ENCODE data around the gene CBX3. TPM values are rescaled to one million over a fixed set of nuclear protein-coding genes. Genes with fewer than 3 reads are reported as not detected.

CBX3 gene
- total and polyA plus RNA-seq, 2 of the 13 experiments (the other 11 are each of a cell fraction or from before 2014, with no cell fraction given), result 53.9 to 249 TPM

DNA sequence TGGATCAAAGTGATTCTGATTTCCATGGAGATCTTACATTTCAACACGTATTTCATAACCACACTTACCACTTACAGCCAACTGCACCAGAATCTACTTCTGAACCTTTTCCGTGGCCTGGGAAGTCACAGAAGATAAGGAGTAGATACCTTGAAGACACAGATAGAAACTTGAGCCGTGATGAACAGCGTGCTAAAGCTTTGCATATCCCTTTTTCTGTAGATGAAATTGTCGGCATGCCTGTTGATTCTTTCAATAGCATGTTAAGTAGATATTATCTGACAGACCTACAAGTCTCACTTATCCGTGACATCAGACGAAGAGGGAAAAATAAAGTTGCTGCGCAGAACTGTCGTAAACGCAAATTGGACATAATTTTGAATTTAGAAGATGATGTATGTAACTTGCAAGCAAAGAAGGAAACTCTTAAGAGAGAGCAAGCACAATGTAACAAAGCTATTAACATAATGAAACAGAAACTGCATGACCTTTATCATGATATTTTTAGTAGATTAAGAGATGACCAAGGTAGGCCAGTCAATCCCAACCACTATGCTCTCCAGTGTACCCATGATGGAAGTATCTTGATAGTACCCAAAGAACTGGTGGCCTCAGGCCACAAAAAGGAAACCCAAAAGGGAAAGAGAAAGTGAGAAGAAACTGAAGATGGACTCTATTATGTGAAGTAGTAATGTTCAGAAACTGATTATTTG, 16.3 kb upstream of the CBX3 start (continued):
- TF ChIP-seq ZNF225 (CRISPR knock-in tag; IDR thresholded peaks at IDR 0.05) (no peak), HNF4A (CRISPR knock-in tag; IDR thresholded peaks at IDR 0.05) (no peak), NCOA5 (CRISPR knock-in tag; IDR thresholded peaks at IDR 0.05) (no peak), POLR2G (IDR thresholded peaks at IDR 0.05; ENCODE audit: low read depth, low read length) (peak; percentile 76), HDAC2 (CRISPR knock-in tag; IDR thresholded peaks at IDR 0.05) (no peak), ZNF781 (CRISPR knock-in tag; IDR thresholded peaks at IDR 0.05; ENCODE audit: borderline replicate concordance, not compliant biosample characterization) (no peak), HDAC1 (CRISPR knock-in tag; IDR thresholded peaks at IDR 0.05) (no peak), ARNTL (CRISPR knock-in tag; IDR thresholded peaks at IDR 0.05) (no peak), POLR2AphosphoS5 (IDR thresholded peaks at IDR 0.05; ENCODE audit: low read depth, low read length) (peak; percentile 48; the same call in 1 of the 2 replicates), RNF2 (conservative IDR thresholded peaks at IDR 0.05; ENCODE audit: low read depth) (no peak), POLR2AphosphoS2 (IDR thresholded peaks at IDR 0.05; ENCODE audit: low read depth, low read length) (peak; percentile 87; the same call in 1 of the 2 replicates), MEIS2 (CRISPR knock-in tag; IDR thresholded peaks at IDR 0.05) (no peak), ZBTB8A (CRISPR knock-in tag; IDR thresholded peaks at IDR 0.05; ENCODE audit: borderline replicate concordance, low read depth) (no peak), ZNF780A (CRISPR knock-in tag; IDR thresholded peaks at IDR 0.05) (0 out of 2 replicates have a peak, but pooled peaks have one; percentile 20)
- TF ChIP-seq, protein P1, sequence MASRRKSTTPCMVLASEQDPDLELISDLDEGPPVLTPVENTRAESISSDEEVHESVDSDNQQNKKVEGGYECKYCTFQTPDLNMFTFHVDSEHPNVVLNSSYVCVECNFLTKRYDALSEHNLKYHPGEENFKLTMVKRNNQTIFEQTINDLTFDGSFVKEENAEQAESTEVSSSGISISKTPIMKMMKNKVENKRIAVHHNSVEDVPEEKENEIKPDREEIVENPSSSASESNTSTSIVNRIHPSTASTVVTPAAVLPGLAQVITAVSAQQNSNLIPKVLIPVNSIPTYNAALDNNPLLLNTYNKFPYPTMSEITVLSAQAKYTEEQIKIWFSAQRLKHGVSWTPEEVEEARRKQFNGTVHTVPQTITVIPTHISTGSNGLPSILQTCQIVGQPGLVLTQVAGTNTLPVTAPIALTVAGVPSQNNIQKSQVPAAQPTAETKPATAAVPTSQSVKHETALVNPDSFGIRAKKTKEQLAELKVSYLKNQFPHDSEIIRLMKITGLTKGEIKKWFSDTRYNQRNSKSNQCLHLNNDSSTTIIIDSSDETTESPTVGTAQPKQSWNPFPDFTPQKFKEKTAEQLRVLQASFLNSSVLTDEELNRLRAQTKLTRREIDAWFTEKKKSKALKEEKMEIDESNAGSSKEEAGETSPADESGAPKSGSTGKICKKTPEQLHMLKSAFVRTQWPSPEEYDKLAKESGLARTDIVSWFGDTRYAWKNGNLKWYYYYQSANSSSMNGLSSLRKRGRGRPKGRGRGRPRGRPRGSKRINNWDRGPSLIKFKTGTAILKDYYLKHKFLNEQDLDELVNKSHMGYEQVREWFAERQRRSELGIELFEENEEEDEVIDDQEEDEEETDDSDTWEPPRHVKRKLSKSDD (CRISPR knock-in tag; IDR thresholded peaks at IDR 0.05; ENCODE audit: low read depth), result no peak
- TF ChIP-seq, protein P2, sequence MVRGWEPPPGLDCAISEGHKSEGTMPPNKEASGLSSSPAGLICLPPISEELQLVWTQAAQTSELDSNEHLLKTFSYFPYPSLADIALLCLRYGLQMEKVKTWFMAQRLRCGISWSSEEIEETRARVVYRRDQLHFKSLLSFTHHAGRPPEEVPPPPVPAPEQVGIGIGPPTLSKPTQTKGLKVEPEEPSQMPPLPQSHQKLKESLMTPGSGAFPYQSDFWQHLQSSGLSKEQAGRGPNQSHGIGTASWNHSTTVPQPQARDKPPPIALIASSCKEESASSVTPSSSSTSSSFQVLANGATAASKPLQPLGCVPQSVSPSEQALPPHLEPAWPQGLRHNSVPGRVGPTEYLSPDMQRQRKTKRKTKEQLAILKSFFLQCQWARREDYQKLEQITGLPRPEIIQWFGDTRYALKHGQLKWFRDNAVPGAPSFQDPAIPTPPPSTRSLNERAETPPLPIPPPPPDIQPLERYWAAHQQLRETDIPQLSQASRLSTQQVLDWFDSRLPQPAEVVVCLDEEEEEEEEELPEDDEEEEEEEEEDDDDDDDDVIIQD (CRISPR knock-in tag; IDR thresholded peaks at IDR 0.05; ENCODE audit: low read depth), result no peak
- TF ChIP-seq, protein P3, sequence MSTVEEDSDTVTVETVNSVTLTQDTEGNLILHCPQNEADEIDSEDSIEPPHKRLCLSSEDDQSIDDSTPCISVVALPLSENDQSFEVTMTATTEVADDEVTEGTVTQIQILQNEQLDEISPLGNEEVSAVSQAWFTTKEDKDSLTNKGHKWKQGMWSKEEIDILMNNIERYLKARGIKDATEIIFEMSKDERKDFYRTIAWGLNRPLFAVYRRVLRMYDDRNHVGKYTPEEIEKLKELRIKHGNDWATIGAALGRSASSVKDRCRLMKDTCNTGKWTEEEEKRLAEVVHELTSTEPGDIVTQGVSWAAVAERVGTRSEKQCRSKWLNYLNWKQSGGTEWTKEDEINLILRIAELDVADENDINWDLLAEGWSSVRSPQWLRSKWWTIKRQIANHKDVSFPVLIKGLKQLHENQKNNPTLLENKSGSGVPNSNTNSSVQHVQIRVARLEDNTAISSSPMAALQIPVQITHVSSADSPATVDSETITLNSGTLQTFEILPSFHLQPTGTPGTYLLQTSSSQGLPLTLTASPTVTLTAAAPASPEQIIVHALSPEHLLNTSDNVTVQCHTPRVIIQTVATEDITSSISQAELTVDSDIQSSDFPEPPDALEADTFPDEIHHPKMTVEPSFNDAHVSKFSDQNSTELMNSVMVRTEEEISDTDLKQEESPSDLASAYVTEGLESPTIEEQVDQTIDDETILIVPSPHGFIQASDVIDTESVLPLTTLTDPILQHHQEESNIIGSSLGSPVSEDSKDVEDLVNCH (CRISPR knock-in tag; IDR thresholded peaks at IDR 0.05), result no peak
- TF ChIP-seq, protein P4, sequence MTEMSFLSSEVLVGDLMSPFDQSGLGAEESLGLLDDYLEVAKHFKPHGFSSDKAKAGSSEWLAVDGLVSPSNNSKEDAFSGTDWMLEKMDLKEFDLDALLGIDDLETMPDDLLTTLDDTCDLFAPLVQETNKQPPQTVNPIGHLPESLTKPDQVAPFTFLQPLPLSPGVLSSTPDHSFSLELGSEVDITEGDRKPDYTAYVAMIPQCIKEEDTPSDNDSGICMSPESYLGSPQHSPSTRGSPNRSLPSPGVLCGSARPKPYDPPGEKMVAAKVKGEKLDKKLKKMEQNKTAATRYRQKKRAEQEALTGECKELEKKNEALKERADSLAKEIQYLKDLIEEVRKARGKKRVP (CRISPR knock-in tag; IDR thresholded peaks at IDR 0.05), result 0 out of 4 replicates have a peak, but pooled peaks of 1 of the 2 experiments have one; percentile 3
- TF ChIP-seq, protein P5, sequence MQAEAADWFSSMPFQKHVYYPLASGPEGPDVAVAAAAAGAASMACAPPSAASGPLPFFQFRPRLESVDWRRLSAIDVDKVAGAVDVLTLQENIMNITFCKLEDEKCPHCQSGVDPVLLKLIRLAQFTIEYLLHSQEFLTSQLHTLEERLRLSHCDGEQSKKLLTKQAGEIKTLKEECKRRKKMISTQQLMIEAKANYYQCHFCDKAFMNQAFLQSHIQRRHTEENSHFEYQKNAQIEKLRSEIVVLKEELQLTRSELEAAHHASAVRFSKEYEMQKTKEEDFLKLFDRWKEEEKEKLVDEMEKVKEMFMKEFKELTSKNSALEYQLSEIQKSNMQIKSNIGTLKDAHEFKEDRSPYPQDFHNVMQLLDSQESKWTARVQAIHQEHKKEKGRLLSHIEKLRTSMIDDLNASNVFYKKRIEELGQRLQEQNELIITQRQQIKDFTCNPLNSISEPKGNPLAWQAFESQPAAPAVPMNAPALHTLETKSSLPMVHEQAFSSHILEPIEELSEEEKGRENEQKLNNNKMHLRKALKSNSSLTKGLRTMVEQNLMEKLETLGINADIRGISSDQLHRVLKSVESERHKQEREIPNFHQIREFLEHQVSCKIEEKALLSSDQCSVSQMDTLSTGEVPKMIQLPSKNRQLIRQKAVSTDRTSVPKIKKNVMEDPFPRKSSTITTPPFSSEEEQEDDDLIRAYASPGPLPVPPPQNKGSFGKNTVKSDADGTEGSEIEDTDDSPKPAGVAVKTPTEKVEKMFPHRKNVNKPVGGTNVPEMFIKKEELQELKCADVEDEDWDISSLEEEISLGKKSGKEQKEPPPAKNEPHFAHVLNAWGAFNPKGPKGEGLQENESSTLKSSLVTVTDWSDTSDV (CRISPR knock-in tag; IDR thresholded peaks at IDR 0.05), result no peak

All from HepG2 (cell line).